HG02840 (cell line): ENCODE results near the gene SPRTN.

Experiments used
- ATAC-seq: cut with Tn5 transposase; IDR thresholded peaks from one replicate; pipeline ENCODE4 v1.9.1; 2021; ENCODE audit warnings: mild to moderate bottlenecking, moderate library complexity, moderate number of reproducible peaks; ENCODE audit not compliant: unreplicated experiment, low FRiP score

SPRTN gene

GRCh38 chr1:231374394-231374793 is 36.3 kb downstream of the SPRTN start:
- no peak for ATAC-seq

GRCh38 chr1:231376101-231376500 is 38.0 kb downstream of the SPRTN start:
- ATAC-seq, result no peak

- ATAC-seq, result no peak
Measured at GRCh38 chr1:231376875-231377549, 38.9 kb downstream of the SPRTN start.

GRCh38 chr1:231381729-231382128 is 43.6 kb downstream of the SPRTN start:
- ATAC-seq, result no peak

- ATAC-seq, result no peak
Measured at GRCh38 chr1:231382426-231382825, 44.3 kb downstream of the SPRTN start.

GRCh38 chr1:231383159-231383860 is 45.2 kb downstream of the SPRTN start:
- ATAC-seq, result no peak

- ATAC-seq, result no peak
Measured at GRCh38 chr1:231384696-231385415, 46.8 kb downstream of the SPRTN start.

- ATAC-seq, result no peak
Measured at GRCh38 chr1:231385416-231385748, 47.3 kb downstream of the SPRTN start.

GRCh38 chr1:231386466-231386865 is 48.4 kb downstream of the SPRTN start:
- no peak for ATAC-seq

GRCh38 chr1:231387770-231388669 is 49.9 kb downstream of the SPRTN start:
- no peak for ATAC-seq

GRCh38 chr1:231390071-231390470 is 52.0 kb downstream of the SPRTN start:
- ATAC-seq, result no peak

GRCh38 chr1:231392389-231393131 is 54.5 kb downstream of the SPRTN start:
- no peak for ATAC-seq

GRCh38 chr1:231393668-231394067 is 55.6 kb downstream of the SPRTN start:
- no peak for ATAC-seq

- ATAC-seq, result no peak
Measured at GRCh38 chr1:231395076-231395997, 57.2 kb downstream of the SPRTN start.

GRCh38 chr1:231395998-231396390 is 57.9 kb downstream of the SPRTN start:
- ATAC-seq, result no peak

GRCh38 chr1:231396643-231397042 is 58.5 kb downstream of the SPRTN start:
- ATAC-seq, result no peak

GRCh38 chr1:231397886-231398671 is 60.0 kb downstream of the SPRTN start:
- ATAC-seq, result no peak

GRCh38 chr1:231401478-231401877 is 63.4 kb downstream of the SPRTN start:
- ATAC-seq, result no peak
